Loucy (cell line): ENCODE measurements around the gene CCDC141.

Experiments
- EZH2phosphoT487 ChIP-seq: fragments of 200-600 bp; IDR thresholded peaks from 2 replicates; pipeline ENCODE4 v1.6.1; 2018; ENCODE audit warnings: antibody characterized with exemption, mild to moderate bottlenecking, moderate library complexity, borderline replicate concordance
- TF ChIP-seq, protein P1 (sequence below): fragments of 200-600 bp; sonication (generic); conservative IDR thresholded peaks from 2 replicates; pipeline ENCODE4 v1.5.1; 2014; ENCODE audit warnings: mild to moderate bottlenecking, antibody characterized with exemption, low read length

DNA sequence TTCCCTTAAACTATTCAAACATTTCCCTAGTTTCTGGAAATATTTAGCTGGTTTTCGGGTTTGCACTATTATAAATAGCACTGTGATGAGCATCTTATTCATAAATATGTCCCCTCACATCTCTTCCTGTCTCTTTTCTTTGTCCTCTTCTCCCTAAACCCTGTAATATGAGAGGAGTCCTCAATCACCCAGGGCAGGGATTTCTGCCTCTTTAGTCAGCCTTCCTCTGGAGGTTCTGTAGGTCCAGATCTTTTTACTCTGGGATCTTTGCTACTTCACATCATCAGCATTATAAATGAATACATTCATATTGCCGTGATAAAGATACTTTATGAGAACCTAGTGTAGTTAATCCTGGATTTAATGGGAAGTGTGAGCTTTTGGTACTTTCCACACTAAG, 154.8 kb downstream of the CCDC141 start:
- TF ChIP-seq, protein P1, sequence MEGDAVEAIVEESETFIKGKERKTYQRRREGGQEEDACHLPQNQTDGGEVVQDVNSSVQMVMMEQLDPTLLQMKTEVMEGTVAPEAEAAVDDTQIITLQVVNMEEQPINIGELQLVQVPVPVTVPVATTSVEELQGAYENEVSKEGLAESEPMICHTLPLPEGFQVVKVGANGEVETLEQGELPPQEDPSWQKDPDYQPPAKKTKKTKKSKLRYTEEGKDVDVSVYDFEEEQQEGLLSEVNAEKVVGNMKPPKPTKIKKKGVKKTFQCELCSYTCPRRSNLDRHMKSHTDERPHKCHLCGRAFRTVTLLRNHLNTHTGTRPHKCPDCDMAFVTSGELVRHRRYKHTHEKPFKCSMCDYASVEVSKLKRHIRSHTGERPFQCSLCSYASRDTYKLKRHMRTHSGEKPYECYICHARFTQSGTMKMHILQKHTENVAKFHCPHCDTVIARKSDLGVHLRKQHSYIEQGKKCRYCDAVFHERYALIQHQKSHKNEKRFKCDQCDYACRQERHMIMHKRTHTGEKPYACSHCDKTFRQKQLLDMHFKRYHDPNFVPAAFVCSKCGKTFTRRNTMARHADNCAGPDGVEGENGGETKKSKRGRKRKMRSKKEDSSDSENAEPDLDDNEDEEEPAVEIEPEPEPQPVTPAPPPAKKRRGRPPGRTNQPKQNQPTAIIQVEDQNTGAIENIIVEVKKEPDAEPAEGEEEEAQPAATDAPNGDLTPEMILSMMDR: no peak
- TF ChIP-seq EZH2phosphoT487: no peak
